Measurements from ENCODE around the gene YJEFN3.

Gene YJEFN3

DNA sequence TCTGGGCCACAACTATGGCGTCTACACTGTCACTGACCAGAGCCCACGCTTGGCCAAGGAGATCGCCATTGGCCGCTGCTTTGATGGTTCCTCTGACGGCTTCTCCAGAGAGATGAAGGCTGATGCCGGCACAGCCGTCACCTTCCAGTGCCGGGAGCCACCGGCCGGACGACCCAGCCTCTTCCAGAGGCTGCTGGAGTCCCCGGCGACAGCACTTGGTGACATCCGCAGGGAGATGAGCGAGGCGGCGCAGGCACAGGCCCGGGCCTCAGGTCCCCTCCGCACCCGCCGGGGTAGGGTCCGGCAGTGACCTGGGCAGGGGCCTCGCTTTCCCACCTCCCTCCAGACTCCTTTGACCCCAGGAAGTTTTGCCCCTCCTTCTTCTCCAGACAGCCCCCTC is 17.0 kb downstream of the YJEFN3 start:
- Histone ChIP-seq H3K9ac (ENCODE audit: low read depth, low read length) (no peak overlapping the region), H3K27ac (ENCODE audit: low read length) (no peak overlapping the region), H3K36me3 (ENCODE audit: insufficient read depth, low read depth, low read length) (no peaks in the 10 kb centered on the region), H3K27me3 (ENCODE audit: insufficient read depth, low read length) (peaks cover 5% of the 10 kb centered on the region; the same call in 1 of the 2 replicates), H3K4me3 (ENCODE audit: low read length) (no peak overlapping the region), H3K9me3 (ENCODE audit: insufficient read depth, low read depth, low read length) (no peaks in the 10 kb centered on the region), H3K4me1 (ENCODE audit: insufficient read depth, low read length) (no peaks in the 10 kb centered on the region)

GRCh38 chr19:19546751-19547162 is 18.0 kb downstream of the YJEFN3 start:
- H3K9ac ChIP-seq (ENCODE audit: low read depth, low read length) = no peak overlapping the region
- H3K27me3 ChIP-seq (ENCODE audit: insufficient read depth, low read length) = no peaks in the 10 kb centered on the region

DNA sequence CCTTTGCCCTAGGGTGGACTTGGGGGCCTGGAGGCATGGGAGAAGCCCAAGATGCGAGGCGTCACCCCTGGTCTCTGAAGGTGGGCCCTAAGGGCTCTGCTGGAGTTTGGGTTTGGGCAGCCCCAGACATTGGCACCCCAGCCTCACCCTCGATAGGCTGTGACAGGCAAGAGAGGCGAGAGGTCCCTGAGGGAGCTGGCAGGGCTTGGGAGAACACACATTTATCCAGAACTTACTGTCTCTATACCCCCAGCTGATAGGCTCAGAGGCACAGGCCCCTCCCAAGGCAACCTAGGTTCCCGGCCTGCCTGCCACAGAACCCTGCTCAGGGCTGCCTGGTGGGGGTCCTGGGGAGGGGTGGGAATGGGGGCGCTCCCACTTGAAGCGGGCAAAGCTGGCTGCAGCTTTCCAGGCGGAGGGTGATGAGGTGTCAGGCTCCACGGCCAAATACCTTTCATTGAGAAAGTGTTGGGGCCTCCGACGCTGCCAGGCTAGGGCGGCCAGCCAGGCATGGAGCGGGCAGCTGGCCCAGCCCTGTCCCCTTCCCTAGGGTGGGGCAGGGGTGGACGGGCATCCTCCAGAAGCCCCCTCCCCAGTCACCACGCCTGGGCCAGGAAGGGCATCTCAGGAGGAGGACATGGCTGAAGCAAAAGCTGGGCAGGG is 19.1 kb downstream of the YJEFN3 start:
- Histone ChIP-seq H3K4me3 (ENCODE audit: low read length) (no peak overlapping the region), H3K9ac (ENCODE audit: low read depth, low read length) (no peak overlapping the region), H3K27me3 (ENCODE audit: insufficient read depth, low read length) (no peaks in the 10 kb centered on the region), H3K27ac (ENCODE audit: low read length) (no peak overlapping the region), H3K4me1 (ENCODE audit: insufficient read depth, low read length) (no peaks in the 10 kb centered on the region), H3K9me3 (ENCODE audit: insufficient read depth, low read depth, low read length) (no peaks in the 10 kb centered on the region), H3K36me3 (ENCODE audit: insufficient read depth, low read depth, low read length) (no peaks in the 10 kb centered on the region)

More at GRCh38 chr19:19546751-19547162, 18.0 kb downstream of the YJEFN3 start:
- Histone ChIP-seq H3K27ac (ENCODE audit: low read length) (no peak overlapping the region), H3K4me3 (ENCODE audit: low read length) (no peak overlapping the region), H3K36me3 (ENCODE audit: insufficient read depth, low read depth, low read length) (no peaks in the 10 kb centered on the region), H3K9me3 (ENCODE audit: insufficient read depth, low read depth, low read length) (no peaks in the 10 kb centered on the region), H3K4me1 (ENCODE audit: insufficient read depth, low read length) (no peaks in the 10 kb centered on the region)

- H3K27ac ChIP-seq (ENCODE audit: low read length) = no peak overlapping the region
- no peaks in the 10 kb centered on the region for H3K9me3 ChIP-seq (ENCODE audit: insufficient read depth, low read depth, low read length)
- H3K27me3 ChIP-seq (ENCODE audit: insufficient read depth, low read length) = no peaks in the 10 kb centered on the region
- H3K36me3 ChIP-seq (ENCODE audit: insufficient read depth, low read depth, low read length) = no peaks in the 10 kb centered on the region
- no peak overlapping the region for H3K9ac ChIP-seq (ENCODE audit: low read depth, low read length)
- H3K4me1 ChIP-seq (ENCODE audit: insufficient read depth, low read length) = no peaks in the 10 kb centered on the region
- no peak overlapping the region for H3K4me3 ChIP-seq (ENCODE audit: low read length)
Measured at GRCh38 chr19:19548915-19549759, 20.4 kb downstream of the YJEFN3 start.

- no peak overlapping the region for H3K9ac ChIP-seq (ENCODE audit: low read depth, low read length)
- H3K36me3 ChIP-seq (ENCODE audit: insufficient read depth, low read depth, low read length) = no peaks in the 10 kb centered on the region
- H3K4me3 ChIP-seq (ENCODE audit: low read length) = no peak overlapping the region
- no peak overlapping the region for H3K27ac ChIP-seq (ENCODE audit: low read length)
- no peaks in the 10 kb centered on the region for H3K27me3 ChIP-seq (ENCODE audit: insufficient read depth, low read length)
- H3K4me1 ChIP-seq (ENCODE audit: insufficient read depth, low read length) = no peaks in the 10 kb centered on the region
- H3K9me3 ChIP-seq (ENCODE audit: insufficient read depth, low read depth, low read length) = no peaks in the 10 kb centered on the region
Measured at GRCh38 chr19:19549804-19550464, 21.2 kb downstream of the YJEFN3 start.

GRCh38 chr19:19550485-19550929 is 21.8 kb downstream of the YJEFN3 start:
- Histone ChIP-seq H3K4me1 (ENCODE audit: insufficient read depth, low read length) (no peaks in the 10 kb centered on the region), H3K9ac (ENCODE audit: low read depth, low read length) (no peak overlapping the region), H3K27ac (ENCODE audit: low read length) (no peak overlapping the region)

DNA sequence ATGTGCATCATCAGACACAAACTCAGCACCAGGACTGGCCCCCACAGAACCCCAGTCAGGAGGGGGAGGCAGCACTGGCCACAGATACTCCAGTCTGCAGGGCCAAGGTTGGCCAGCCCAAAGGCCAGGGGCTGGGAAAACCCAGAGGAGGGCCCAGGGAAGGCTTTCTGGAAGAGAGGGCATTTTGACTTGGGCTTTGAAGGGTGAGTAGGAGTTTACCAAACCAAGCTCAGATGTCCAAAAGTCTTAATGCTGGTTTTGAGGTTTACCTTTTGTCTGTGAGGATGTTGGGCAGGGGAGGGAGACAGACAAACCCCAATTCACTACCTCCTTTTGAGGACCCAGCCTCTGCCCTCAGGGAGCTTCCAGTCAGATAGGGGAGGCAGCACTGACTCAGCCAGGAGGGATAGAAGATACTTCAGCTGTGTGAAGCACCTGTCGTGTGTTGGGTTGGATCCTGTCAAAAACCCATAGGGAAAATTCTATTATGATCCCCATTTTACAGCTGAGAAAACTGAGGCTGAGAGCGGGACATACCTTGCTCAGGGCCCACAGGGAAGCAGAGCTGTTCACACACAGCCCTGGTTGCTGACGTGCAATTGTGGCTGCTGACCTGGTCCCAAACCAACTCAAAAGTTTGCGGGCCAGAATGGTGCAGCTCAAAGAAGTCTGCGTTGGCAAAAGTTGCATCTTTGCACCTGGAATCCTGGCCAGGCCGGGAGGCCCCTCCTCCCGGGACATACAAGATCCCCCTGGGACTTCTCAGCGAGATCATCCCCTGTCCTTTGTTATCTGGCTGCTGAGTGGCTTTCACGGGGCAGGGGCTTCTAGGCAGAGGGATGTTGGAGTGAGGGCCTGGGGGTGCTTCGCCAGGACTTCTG is 22.5 kb downstream of the YJEFN3 start:
- no peak overlapping the region for H3K4me3 ChIP-seq (ENCODE audit: low read length)
- H3K4me1 ChIP-seq (ENCODE audit: insufficient read depth, low read length) = no peaks in the 10 kb centered on the region
- no peak overlapping the region for H3K27ac ChIP-seq (ENCODE audit: low read length)
- no peaks in the 10 kb centered on the region for H3K36me3 ChIP-seq (ENCODE audit: insufficient read depth, low read depth, low read length)
- H3K27me3 ChIP-seq (ENCODE audit: insufficient read depth, low read length) = no peaks in the 10 kb centered on the region
- H3K9me3 ChIP-seq (ENCODE audit: insufficient read depth, low read depth, low read length) = no peaks in the 10 kb centered on the region
- H3K9ac ChIP-seq (ENCODE audit: low read depth, low read length) = no peak overlapping the region

More at GRCh38 chr19:19550485-19550929, 21.8 kb downstream of the YJEFN3 start:
- no peaks in the 10 kb centered on the region for H3K36me3 ChIP-seq (ENCODE audit: insufficient read depth, low read depth, low read length)
- no peak overlapping the region for H3K4me3 ChIP-seq (ENCODE audit: low read length)
- H3K27me3 ChIP-seq (ENCODE audit: insufficient read depth, low read length) = no peaks in the 10 kb centered on the region
- H3K9me3 ChIP-seq (ENCODE audit: insufficient read depth, low read depth, low read length) = no peaks in the 10 kb centered on the region

DNA sequence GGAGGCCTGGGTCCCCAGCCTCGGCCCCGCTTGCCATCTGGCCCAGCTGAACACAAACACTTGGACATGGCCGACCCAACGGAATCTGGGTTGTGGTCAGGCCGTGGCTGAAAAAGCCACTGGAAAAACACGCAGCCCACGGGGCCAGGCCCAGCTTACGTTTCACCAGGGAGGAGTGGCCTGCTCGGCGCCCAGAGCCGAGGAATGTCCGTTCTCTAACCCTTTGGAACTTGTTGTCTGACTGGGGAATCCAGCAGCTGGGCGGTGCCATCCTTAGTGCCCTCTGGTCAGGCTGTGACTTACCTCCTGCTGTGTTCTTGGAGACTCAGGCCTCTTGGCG is 23.1 kb downstream of the YJEFN3 start:
- Histone ChIP-seq H3K27ac (ENCODE audit: low read length) (no peak overlapping the region), H3K4me3 (ENCODE audit: low read length) (no peak overlapping the region), H3K27me3 (ENCODE audit: insufficient read depth, low read length) (no peaks in the 10 kb centered on the region), H3K9ac (ENCODE audit: low read depth, low read length) (no peak overlapping the region), H3K36me3 (ENCODE audit: insufficient read depth, low read depth, low read length) (no peaks in the 10 kb centered on the region), H3K4me1 (ENCODE audit: insufficient read depth, low read length) (no peaks in the 10 kb centered on the region), H3K9me3 (ENCODE audit: insufficient read depth, low read depth, low read length) (no peaks in the 10 kb centered on the region)

GRCh38 chr19:19552798-19553197 is 24.1 kb downstream of the YJEFN3 start:
- Histone ChIP-seq H3K9me3 (ENCODE audit: insufficient read depth, low read depth, low read length) (no peaks in the 10 kb centered on the region), H3K27me3 (ENCODE audit: insufficient read depth, low read length) (no peaks in the 10 kb centered on the region), H3K4me1 (ENCODE audit: insufficient read depth, low read length) (no peaks in the 10 kb centered on the region), H3K4me3 (ENCODE audit: low read length) (no peak overlapping the region), H3K9ac (ENCODE audit: low read depth, low read length) (no peak overlapping the region), H3K27ac (ENCODE audit: low read length) (no peak overlapping the region), H3K36me3 (ENCODE audit: insufficient read depth, low read depth, low read length) (no peaks in the 10 kb centered on the region)

- Histone ChIP-seq H3K4me3 (ENCODE audit: low read length) (no peak overlapping the region), H3K9me3 (ENCODE audit: insufficient read depth, low read depth, low read length) (no peaks in the 10 kb centered on the region)
Measured at GRCh38 chr19:19553670-19554069, 25.0 kb downstream of the YJEFN3 start.

More at GRCh38 chr19:19553670-19554069, 25.0 kb downstream of the YJEFN3 start:
- H3K27ac ChIP-seq (ENCODE audit: low read length) = no peak overlapping the region
- H3K9ac ChIP-seq (ENCODE audit: low read depth, low read length) = no peak overlapping the region
- no peaks in the 10 kb centered on the region for H3K4me1 ChIP-seq (ENCODE audit: insufficient read depth, low read length)
- no peaks in the 10 kb centered on the region for H3K36me3 ChIP-seq (ENCODE audit: insufficient read depth, low read depth, low read length)
- H3K27me3 ChIP-seq (ENCODE audit: insufficient read depth, low read length) = no peaks in the 10 kb centered on the region
